K562 (cell line): ENCODE measurements around the gene CREB3L1.

Experiments
- CREB3L1 ChIP-seq: fragments of 450-650 bp; IDR thresholded peaks from 2 replicates; pipeline ENCODE4 v1.6.1; 2014; ENCODE audit warnings: low read depth, mild to moderate bottlenecking, moderate library complexity, borderline replicate concordance
- CTCF ChIP-seq, 3 experiments: IDR thresholded peaks in 2 of 3; conservative IDR thresholded peaks in 1 of 3; 2 replicates each; pipeline ENCODE4 v1.5.1; 2011 to 2012; ENCODE audit warnings: low read length in 3 of 3, mild to moderate bottlenecking in 3 of 3, control low read depth in 2 of 3, improper control_type of control experiment in 1 of 3, inconsistent platforms in 1 of 3, low read depth in 1 of 3, mixed read lengths in 1 of 3, moderate library complexity in 1 of 3; ENCODE audit not compliant: insufficient read depth in 2 of 3
- E2F8 ChIP-seq: fragments of 450-650 bp; IDR thresholded peaks from 2 replicates; pipeline ENCODE4 v1.7.1; 2018; ENCODE audit warnings: mild to moderate bottlenecking, low read depth; ENCODE audit not compliant: partially characterized antibody

GRCh38 chr11:46259971-46260560 lies 17.4 kb upstream of the CREB3L1 start:
- TF ChIP-seq CTCF (IDR thresholded peaks at IDR 0.05 in 2 of 3, conservative IDR thresholded peaks at IDR 0.05 in 1 of 3; ENCODE audit: insufficient read depth in 2 of 3, low read depth in 1 of 3, low read length in 3 of 3) (no peak), E2F8 (no peak), CREB3L1 (no peak)
